HepG2 (cell line): ENCODE results near the gene CUL9. TPM values are rescaled to one million over a fixed set of nuclear protein-coding genes. Genes with fewer than 3 reads are reported as not detected.
A peak's percentile ranks its signal among the peaks of the same experiment; 100 is the strongest.

Experiments
- ATAC-seq: fragments of 200-7000 bp; cut with Tn5 transposase; 3 replicates; pipeline ENCODE4 v1.9.1; 2020; ENCODE audit warnings: mild to moderate bottlenecking, moderate library complexity
- BruUV-seq: library from RNA; stranded (reverse); fragments of 400-500 nt; replicated peaks from 2 replicates; lab custom pipeline; 2021; lab: Mats Ljungman, UMichigan
- CTCF ChIA-PET: fragments of 300-600 bp; formaldehyde crosslinking; extraction: SDS; loops from one replicate; lab custom pipeline; 2021; ENCODE audit warnings: low total read pairs, inconsistent platforms, low intra/inter-chr PET ratio; lab: Yijun Ruan, JAX
- POLR2A ChIA-PET: fragments of 350-600 bp; sonication (Branson Sonifier 250); formaldehyde crosslinking; loops from one replicate; lab custom pipeline; 2020; ENCODE audit warnings: antibody characterized with exemption, inconsistent platforms; lab: Yijun Ruan, JAX
- DNase-seq: peaks from one replicate; pipeline ENCODE4 v3.0.0-alpha.2; 2015; ENCODE audit warnings: low spot score
- FAIRE-seq: peaks from 3 replicates; lab custom pipeline; 2011; peaks lifted over from hg19 to GRCh38; lab: Jason Lieb, UNC
- H2AFZ ChIP-seq: one replicate; pipeline ENCODE4 v1.6.1; 2011; ENCODE audit warnings: low read length, inconsistent platforms
- H3K27ac ChIP-seq: fragments of 300-600 bp; 3 replicates; pipeline ENCODE4 v1.8.0; 2011; ENCODE audit warnings: mixed run types, mild to moderate bottlenecking, mixed read lengths, low read length, inconsistent platforms; ENCODE audit not compliant: insufficient read depth; ENCODE audit errors: extremely low read length
- H3K27me3 ChIP-seq, 2 experiments: fragments of 200-600 bp in 1 of 2; 2 replicates in 1 of 2; 3 replicates in 1 of 2; pipeline versions ENCODE4 v1.6.0 to v1.8.0; 2011; ENCODE audit warnings: low read length in 2 of 2, mild to moderate bottlenecking in 2 of 2, moderate library complexity in 2 of 2, inconsistent platforms in 1 of 2; ENCODE audit not compliant: insufficient read depth in 2 of 2, control insufficient read depth in 1 of 2
- H3K36me3 ChIP-seq, 2 experiments: fragments of 200-600 bp in 1 of 2; replicated peaks in 1 of 2; 2 replicates in 1 of 2; 3 replicates in 1 of 2; pipeline versions ENCODE4 v1.5.1 to v1.8.0; 2011; ENCODE audit warnings: low read length in 2 of 2, inconsistent platforms in 1 of 2; ENCODE audit not compliant: insufficient read depth in 2 of 2, control insufficient read depth in 1 of 2
- H3K4me1 ChIP-seq: 2 replicates; pipeline ENCODE4 v1.5.1; 2012; ENCODE audit warnings: low read length, inconsistent platforms; ENCODE audit not compliant: insufficient read depth
- H3K4me2 ChIP-seq: 2 replicates; pipeline ENCODE4 v1.6.0; 2011; ENCODE audit warnings: low read depth, low read length, inconsistent platforms
- H3K4me3 ChIP-seq, 3 experiments: fragments of 200-600 bp in 1 of 3; sonication (generic), shearing (Covaris generic) in 1 of 3; replicated peaks in 1 of 3; 2 replicates each; pipeline ENCODE4 v1.5.1; 2011 to 2016; ENCODE audit warnings: low read length in 3 of 3, inconsistent platforms in 2 of 3, low read depth in 2 of 3, mild to moderate bottlenecking in 2 of 3, control low read depth in 1 of 3, mixed read lengths in 1 of 3; ENCODE audit not compliant: insufficient read depth in 1 of 3
- H3K79me2 ChIP-seq: one replicate; pipeline ENCODE4 v1.6.1; 2011; ENCODE audit warnings: low read length, inconsistent platforms; ENCODE audit not compliant: insufficient read depth
- H3K9ac ChIP-seq: 2 replicates; pipeline ENCODE4 v1.6.0; 2011; ENCODE audit warnings: mild to moderate bottlenecking, low read depth, low read length, inconsistent platforms; ENCODE audit not compliant: insufficient read depth
- H3K9me3 ChIP-seq: 2 replicates; pipeline ENCODE4 v1.5.1; 2012; ENCODE audit warnings: mild to moderate bottlenecking, low read length
- H4K20me1 ChIP-seq: 2 replicates; pipeline ENCODE4 v1.6.0; 2011; ENCODE audit warnings: inconsistent platforms, mild to moderate bottlenecking, low read length, moderate library complexity; ENCODE audit not compliant: insufficient read depth
- DNMT1 ChIP-seq: sonication (generic); formaldehyde crosslinking; IDR thresholded peaks from 2 replicates; pipeline ENCODE4 v1.5.1; 2020; ENCODE audit warnings: mild to moderate bottlenecking, missing genetic modification reagents
- FOXM1 ChIP-seq: sonication (generic); formaldehyde crosslinking; IDR thresholded peaks from 2 replicates; pipeline ENCODE4 v1.5.0; 2020; ENCODE audit warnings: missing genetic modification reagents
- MAF1 ChIP-seq: sonication (generic); formaldehyde crosslinking; IDR thresholded peaks from 2 replicates; pipeline ENCODE4 v1.5.0; 2020; ENCODE audit warnings: missing genetic modification reagents, borderline replicate concordance
- MEF2D ChIP-seq: sonication (generic); formaldehyde crosslinking; IDR thresholded peaks from 2 replicates; pipeline ENCODE4 v1.5.1; 2020; ENCODE audit warnings: mild to moderate bottlenecking, missing genetic modification reagents
- NKX3-1 ChIP-seq: sonication (generic); formaldehyde crosslinking; IDR thresholded peaks from 2 replicates; pipeline ENCODE4 v1.5.0; 2020; ENCODE audit warnings: missing genetic modification reagents
- REL ChIP-seq: sonication (generic); formaldehyde crosslinking; conservative IDR thresholded peaks from 2 replicates; pipeline ENCODE4 v1.8.0; 2022; ENCODE audit warnings: mild to moderate bottlenecking, missing genetic modification reagents, moderate library complexity
- SAFB2 ChIP-seq: sonication (generic); formaldehyde crosslinking; IDR thresholded peaks from 2 replicates; pipeline ENCODE4 v1.5.1; 2020; ENCODE audit warnings: missing genetic modification reagents, low read depth, mild to moderate bottlenecking, borderline replicate concordance
- SALL1 ChIP-seq: sonication (generic); formaldehyde crosslinking; IDR thresholded peaks from 2 replicates; pipeline ENCODE4 v1.8.0; 2022; ENCODE audit warnings: mild to moderate bottlenecking, missing genetic modification reagents
- SP2 ChIP-seq: sonication (generic); formaldehyde crosslinking; IDR thresholded peaks from 2 replicates; pipeline ENCODE4 v1.5.1; 2020; ENCODE audit warnings: mild to moderate bottlenecking, missing genetic modification reagents
- SP4 ChIP-seq: sonication (generic); formaldehyde crosslinking; IDR thresholded peaks from 2 replicates; pipeline ENCODE4 v1.8.1; 2023; ENCODE audit warnings: mild to moderate bottlenecking, missing genetic modification reagents
- ZMYM3 ChIP-seq: sonication (generic); formaldehyde crosslinking; IDR thresholded peaks from 2 replicates; pipeline ENCODE4 v1.5.1; 2020; ENCODE audit warnings: mild to moderate bottlenecking, missing genetic modification reagents
- ZNF12 ChIP-seq: sonication (generic); formaldehyde crosslinking; IDR thresholded peaks from 2 replicates; pipeline ENCODE4 v1.5.0; 2020; ENCODE audit warnings: missing genetic modification reagents
- ZNF235 ChIP-seq: sonication (generic); formaldehyde crosslinking; IDR thresholded peaks from 2 replicates; pipeline ENCODE4 v1.8.1; 2023; ENCODE audit warnings: mild to moderate bottlenecking, missing genetic modification reagents, borderline replicate concordance
- ZNF326 ChIP-seq: sonication (generic); formaldehyde crosslinking; IDR thresholded peaks from 2 replicates; pipeline ENCODE4 v1.4.0; 2020; ENCODE audit warnings: missing genetic modification reagents, borderline replicate concordance
- ZNF550 ChIP-seq: sonication (generic); formaldehyde crosslinking; IDR thresholded peaks from 2 replicates; pipeline ENCODE4 v1.4.0; 2020; ENCODE audit warnings: mild to moderate bottlenecking, missing genetic modification reagents, borderline replicate concordance
- ZNF619 ChIP-seq: sonication (generic); formaldehyde crosslinking; IDR thresholded peaks from 2 replicates; pipeline ENCODE4 v1.4.0; 2020; ENCODE audit warnings: mild to moderate bottlenecking, missing genetic modification reagents
- ZNF782 ChIP-seq: sonication (generic); formaldehyde crosslinking; IDR thresholded peaks from 2 replicates; pipeline ENCODE4 v1.4.0; 2020; ENCODE audit warnings: missing genetic modification reagents, mild to moderate bottlenecking, borderline replicate concordance
- WGBS: methylation state at CpG from one replicate; pipeline ENCODE4 v1.1.6; 2017; ENCODE audit warnings: low lambda C conversion rate; 5-methylcytosine and 5-hydroxymethylcytosine counted together
- in situ Hi-C: cut with HindIII; loops from 2 replicates; pipeline ENCODE4 v1.10.0; 2017; ENCODE audit warnings: low pct_unique_long_range_greater_than_20kb; ENCODE audit not compliant: extremely low pct_ligation_motif_present
- intact Hi-C: fragments of 100-400 bp; cut with micrococcal nuclease; formaldehyde crosslinking; loops from one replicate; pipeline ENCODE4 v1.10.0; 2022; ENCODE audit not compliant: unreplicated experiment
- polyA plus RNA-seq, 8 experiments: library from polyadenylated mRNA; depleted of rRNA in 3 of 8; stranded (reverse) in 7 of 8; unstranded in 1 of 8; fragments of >200 nt; fragmentation: Illumina TruSeq in 4 of 8; extraction: Trizol in 4 of 8; gene quantifications; 2 replicates each; pipeline versions ENCODE4 v1.2.1 to v1.2.3, GENCODE V29; 2011 to 2016; ENCODE audit warnings: low read depth in 4 of 8, missing spikeins in 1 of 8, mixed read lengths in 1 of 8; ENCODE audit not compliant: insufficient read depth in 1 of 8
- total RNA-seq, 5 experiments: library from RNA; depleted of rRNA; stranded (reverse); fragments of >200 nt; fragmentation: Illumina TruSeq; extraction: Trizol; gene quantifications; 2 replicates each; pipeline ENCODE4 v1.2.3, GENCODE V29; 2016; ENCODE audit warnings: low read depth in 1 of 5
- TF ChIP-seq, protein P1 (sequence below): sonication (generic); formaldehyde crosslinking; IDR thresholded peaks from 2 replicates; pipeline ENCODE4 v1.4.0; 2020; ENCODE audit warnings: missing genetic modification reagents
- TF ChIP-seq, protein P2 (sequence below): sonication (generic); formaldehyde crosslinking; IDR thresholded peaks from 2 replicates; pipeline ENCODE4 v1.5.1; 2020; ENCODE audit warnings: mild to moderate bottlenecking, missing genetic modification reagents

The CUL9 gene
- total and polyA plus RNA-seq, 2 of the 13 experiments (the other 11 are each of a cell fraction or from before 2014, with no cell fraction given): 11.4 to 13.7 TPM

DNA sequence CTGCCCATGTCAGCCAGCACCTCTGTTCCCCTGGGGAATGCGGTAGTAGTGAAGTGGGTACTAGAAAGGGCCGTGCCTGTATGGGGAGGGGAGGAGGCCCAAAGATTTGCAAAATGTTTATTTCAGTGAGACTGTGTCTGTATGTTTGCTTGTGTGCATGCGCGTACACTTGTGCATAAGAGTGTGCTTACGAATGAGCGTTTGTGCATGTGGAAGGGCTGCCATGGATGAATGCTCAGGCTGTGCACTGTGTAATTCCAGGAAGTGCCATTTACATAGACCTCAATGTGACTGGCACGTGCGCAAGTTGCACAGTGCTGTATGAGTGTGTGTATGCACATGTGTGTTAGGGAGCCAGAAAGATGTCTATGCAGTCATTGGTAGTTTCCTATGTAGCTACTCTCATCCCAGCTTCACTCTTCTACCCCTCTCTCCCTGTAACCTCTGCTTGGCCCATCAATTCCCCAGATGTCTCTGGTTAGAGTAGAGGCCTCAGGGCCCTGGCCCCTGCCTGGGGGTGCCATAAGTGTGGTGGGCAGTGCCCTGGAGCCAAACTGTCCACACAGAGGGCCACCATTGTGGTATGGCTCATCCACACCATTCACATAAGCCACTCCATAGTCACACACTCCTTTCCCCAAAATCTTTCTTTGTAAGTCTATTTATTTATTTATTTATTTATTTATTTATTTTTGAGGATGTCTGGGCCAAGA lies 89.3 kb downstream of the CUL9 start:
- H3K27ac ChIP-seq: peak overlapping the region; percentile 91
- TF ChIP-seq FOXM1 (CRISPR knock-in tag) (no peak), ZNF326 (CRISPR knock-in tag) (0 out of 2 replicates have a peak, but pooled peaks have one; percentile 80), ZNF619 (CRISPR knock-in tag) (0 out of 2 replicates have a peak, but pooled peaks have one; percentile 72), REL (peak; percentile 18; the same call in 1 of the 2 replicates), ZMYM3 (CRISPR knock-in tag) (peak; percentile 89; the same call in 1 of the 2 replicates), SP4 (0 out of 2 replicates have a peak, but pooled peaks have one; percentile 67), ZNF12 (CRISPR knock-in tag) (peak; percentile 45; the same call in 1 of the 2 replicates), ZNF782 (CRISPR knock-in tag) (0 out of 2 replicates have a peak, but pooled peaks have one; percentile 28), DNMT1 (CRISPR knock-in tag) (0 out of 2 replicates have a peak, but pooled peaks have one; percentile 44), MEF2D (CRISPR knock-in tag) (0 out of 2 replicates have a peak, but pooled peaks have one; percentile 27), MAF1 (CRISPR knock-in tag) (no peak), SALL1 (CRISPR knock-in tag) (peak; percentile 16), SP2 (CRISPR knock-in tag) (no peak), ZNF550 (CRISPR knock-in tag) (0 out of 2 replicates have a peak, but pooled peaks have one; percentile 48), SAFB2 (CRISPR knock-in tag) (0 out of 2 replicates have a peak, but pooled peaks have one; percentile 15), NKX3-1 (CRISPR knock-in tag) (no peak), ZNF235 (no peak)
- TF ChIP-seq, protein P1, sequence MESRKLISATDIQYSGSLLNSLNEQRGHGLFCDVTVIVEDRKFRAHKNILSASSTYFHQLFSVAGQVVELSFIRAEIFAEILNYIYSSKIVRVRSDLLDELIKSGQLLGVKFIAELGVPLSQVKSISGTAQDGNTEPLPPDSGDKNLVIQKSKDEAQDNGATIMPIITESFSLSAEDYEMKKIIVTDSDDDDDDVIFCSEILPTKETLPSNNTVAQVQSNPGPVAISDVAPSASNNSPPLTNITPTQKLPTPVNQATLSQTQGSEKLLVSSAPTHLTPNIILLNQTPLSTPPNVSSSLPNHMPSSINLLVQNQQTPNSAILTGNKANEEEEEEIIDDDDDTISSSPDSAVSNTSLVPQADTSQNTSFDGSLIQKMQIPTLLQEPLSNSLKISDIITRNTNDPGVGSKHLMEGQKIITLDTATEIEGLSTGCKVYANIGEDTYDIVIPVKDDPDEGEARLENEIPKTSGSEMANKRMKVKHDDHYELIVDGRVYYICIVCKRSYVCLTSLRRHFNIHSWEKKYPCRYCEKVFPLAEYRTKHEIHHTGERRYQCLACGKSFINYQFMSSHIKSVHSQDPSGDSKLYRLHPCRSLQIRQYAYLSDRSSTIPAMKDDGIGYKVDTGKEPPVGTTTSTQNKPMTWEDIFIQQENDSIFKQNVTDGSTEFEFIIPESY (CRISPR knock-in tag): peak; percentile 37; the same call in 1 of the 2 replicates
- TF ChIP-seq, protein P2, sequence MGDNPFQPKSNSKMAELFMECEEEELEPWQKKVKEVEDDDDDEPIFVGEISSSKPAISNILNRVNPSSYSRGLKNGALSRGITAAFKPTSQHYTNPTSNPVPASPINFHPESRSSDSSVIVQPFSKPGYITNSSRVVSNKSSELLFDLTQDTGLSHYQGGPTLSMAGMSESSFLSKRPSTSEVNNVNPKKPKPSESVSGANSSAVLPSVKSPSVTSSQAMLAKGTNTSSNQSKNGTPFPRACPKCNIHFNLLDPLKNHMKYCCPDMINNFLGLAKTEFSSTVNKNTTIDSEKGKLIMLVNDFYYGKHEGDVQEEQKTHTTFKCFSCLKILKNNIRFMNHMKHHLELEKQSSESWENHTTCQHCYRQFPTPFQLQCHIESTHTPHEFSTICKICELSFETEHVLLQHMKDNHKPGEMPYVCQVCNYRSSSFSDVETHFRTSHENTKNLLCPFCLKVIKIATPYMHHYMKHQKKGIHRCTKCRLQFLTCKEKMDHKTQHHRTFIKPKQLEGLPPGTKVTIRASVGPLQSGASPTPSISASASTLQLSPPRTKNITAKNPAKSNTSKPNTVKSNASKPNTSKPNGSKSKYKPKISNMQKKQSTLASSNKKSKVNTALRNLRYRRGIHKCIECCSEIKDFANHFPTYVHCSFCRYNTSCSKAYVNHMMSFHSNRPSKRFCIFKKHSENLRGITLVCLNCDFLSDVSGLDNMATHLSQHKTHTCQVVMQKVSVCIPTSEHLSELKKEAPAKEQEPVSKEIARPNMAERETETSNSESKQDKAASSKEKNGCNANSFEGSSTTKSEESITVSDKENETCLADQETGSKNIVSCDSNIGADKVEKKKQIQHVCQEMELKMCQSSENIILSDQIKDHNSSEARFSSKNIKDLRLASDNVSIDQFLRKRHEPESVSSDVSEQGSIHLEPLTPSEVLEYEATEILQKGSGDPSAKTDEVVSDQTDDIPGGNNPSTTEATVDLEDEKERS: 0 out of 2 replicates have a peak, but pooled peaks have one; percentile 58

More for the DNA sequence above, 89.3 kb downstream of the CUL9 start:
- FAIRE-seq (no peak), ATAC-seq (no peak), DNase-seq (no peak)
- H3K4me1 ChIP-seq: peaks cover 96% of the 10 kb centered on the region
- in situ Hi-C loops (no loop called here), intact Hi-C loops (no loop called here)
- H3K4me3 ChIP-seq: peak overlapping the region in 1 of 3 experiments; percentile 53; a peak in 2 of 6 replicates
- 90% methylated on average over 8 of the region's 8 CpGs for WGBS
- no TSS peak for BruUV-seq
- peaks cover 7% of the 10 kb centered on the region for H3K79me2 ChIP-seq
- no peak overlapping the region for H2AFZ ChIP-seq
- ChIA-PET POLR2A (interaction anchor here (2.2 to 20.0 kb wide), 4 partner anchors 8 to 98 kb away, joined by 5 to 314 read pairs (median 72); partner anchors contain the start of genes SLC22A7 and ZNF318), CTCF (no interaction called here)
- H3K9ac ChIP-seq: peak overlapping the region; percentile 67
- no peaks in the 10 kb centered on the region for H3K27me3 ChIP-seq
- no peaks in the 10 kb centered on the region for H4K20me1 ChIP-seq
- no peaks in the 10 kb centered on the region for H3K9me3 ChIP-seq
- H3K4me2 ChIP-seq: peak overlapping the region; percentile 82
- no peaks in the 10 kb centered on the region for H3K36me3 ChIP-seq
